GM19468 (cell line): Measurements from ENCODE around the gene PKLR.

Experiments
- ATAC-seq: cut with Tn5 transposase; IDR thresholded peaks from one replicate; pipeline ENCODE4 v1.9.1; 2021; ENCODE audit warnings: mild to moderate bottlenecking, moderate library complexity, moderate number of reproducible peaks; ENCODE audit not compliant: unreplicated experiment; ENCODE audit errors: extremely low read depth

PKLR gene

GRCh38 chr1:155287987-155288543 is 13.2 kb downstream of the PKLR start:
- no peak for ATAC-seq

- no peak for ATAC-seq
Observed at GRCh38 chr1:155286544-155286943, 14.7 kb downstream of the PKLR start.

- no peak for ATAC-seq
Observed at GRCh38 chr1:155285631-155286044, 15.6 kb downstream of the PKLR start.

- no peak for ATAC-seq
Observed at GRCh38 chr1:155285063-155285462, 16.2 kb downstream of the PKLR start.

- no peak for ATAC-seq
Observed at GRCh38 chr1:155284476-155284875, 16.8 kb downstream of the PKLR start.

GRCh38 chr1:155282488-155283091 is 18.6 kb downstream of the PKLR start:
- no peak for ATAC-seq

GRCh38 chr1:155279268-155279667 is 22.0 kb downstream of the PKLR start:
- ATAC-seq, result no peak

GRCh38 chr1:155278689-155279160 is 22.5 kb downstream of the PKLR start:
- no peak for ATAC-seq

DNA sequence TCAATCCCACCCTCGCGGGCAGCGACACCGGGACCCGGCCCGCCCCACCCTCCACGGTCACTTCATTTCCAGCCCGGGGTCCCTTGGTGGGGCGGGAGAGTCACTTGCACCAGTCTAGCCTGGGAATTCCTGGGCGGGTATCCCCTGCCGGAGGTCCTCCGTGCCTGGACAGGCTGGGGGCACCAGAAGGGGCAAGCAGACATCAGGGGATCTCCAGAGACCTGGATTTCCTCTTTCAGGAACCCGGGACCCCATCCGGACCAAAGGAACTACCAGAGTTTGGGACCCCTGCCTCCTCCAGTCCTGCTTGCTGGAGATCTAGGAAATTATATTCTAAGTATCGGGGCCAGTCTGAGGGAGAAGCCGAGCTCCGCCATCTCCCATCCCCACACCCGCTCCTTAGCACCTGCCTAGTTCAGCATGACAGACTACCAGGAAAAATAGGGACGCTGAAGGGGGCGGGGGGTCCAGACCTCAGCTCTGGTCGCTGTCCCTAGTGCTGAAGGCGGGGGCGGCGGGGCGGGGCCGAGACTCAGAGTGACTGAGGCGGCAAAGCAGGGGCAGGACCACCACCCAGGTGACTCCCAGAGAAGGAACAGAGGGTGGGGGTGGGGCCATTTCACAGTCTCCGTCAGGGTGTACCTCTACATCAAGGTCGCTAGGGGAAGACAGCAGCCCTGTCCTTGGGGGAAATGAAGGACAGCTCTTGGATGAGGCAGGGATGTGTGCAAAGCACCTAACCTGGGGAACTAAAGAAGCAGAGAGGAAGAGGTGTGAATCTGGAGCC is 23.1 kb downstream of the PKLR start:
- no peak for ATAC-seq

- peak; percentile 37 for ATAC-seq
Observed at GRCh38 chr1:155277070-155277901, 24.0 kb downstream of the PKLR start, which contains the start of gene HCN3. Gene HCN3, plus strand, starts transcription at chr1:155277463. Its CDS starts 128 bp downstream, at chr1:155277591.

DNA sequence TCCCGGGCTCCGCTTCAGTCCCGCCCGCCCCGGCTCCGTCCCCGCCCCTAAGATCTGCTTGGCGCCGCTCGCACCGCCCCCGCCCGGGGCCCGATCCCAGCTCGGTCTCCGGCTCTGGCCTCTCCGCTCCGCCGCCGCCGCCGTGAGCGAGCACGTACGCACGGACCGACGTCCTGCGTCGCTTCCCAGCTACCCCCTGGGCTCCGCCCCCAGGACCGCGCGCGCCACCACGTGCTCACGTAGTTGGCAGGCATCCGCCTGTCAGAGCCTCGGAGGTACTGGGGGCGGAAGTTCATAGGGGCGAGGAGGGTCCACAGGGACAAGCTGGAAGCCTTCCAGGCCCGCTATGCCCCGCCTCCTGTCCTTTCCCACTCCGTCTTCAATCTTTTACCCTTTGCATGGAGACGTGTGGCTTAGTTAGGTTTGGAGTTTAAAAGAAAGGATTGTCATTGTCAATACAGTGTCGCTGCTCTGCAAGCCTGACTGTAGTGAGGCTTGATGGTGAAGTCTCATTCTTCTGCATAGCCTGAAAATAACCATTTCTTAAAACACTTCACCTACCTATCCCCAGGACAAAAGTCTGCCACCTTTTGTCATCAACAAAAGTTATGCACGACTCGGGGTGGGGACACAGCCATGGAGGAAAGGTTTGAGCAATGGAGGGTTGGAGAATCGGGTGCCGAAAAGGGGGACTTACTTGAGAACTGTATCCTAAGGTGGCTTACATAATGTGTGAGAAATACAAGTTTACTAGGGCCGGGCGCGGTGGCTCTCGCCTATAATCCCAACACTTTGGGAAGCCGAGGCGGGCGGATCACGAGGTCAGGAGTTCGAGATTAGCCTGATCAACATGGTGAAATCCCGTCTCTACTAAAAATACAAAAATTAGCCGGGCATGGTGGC is 27.6 kb downstream of the PKLR start, which contains the start of gene CLK2:
TSS of gene CLK2 (minus strand) at position 162 of the 903 bp plus-strand sequence. CDS start 2,527 bp downstream, outside the sequence.
- peak; percentile 73 for ATAC-seq

DNA sequence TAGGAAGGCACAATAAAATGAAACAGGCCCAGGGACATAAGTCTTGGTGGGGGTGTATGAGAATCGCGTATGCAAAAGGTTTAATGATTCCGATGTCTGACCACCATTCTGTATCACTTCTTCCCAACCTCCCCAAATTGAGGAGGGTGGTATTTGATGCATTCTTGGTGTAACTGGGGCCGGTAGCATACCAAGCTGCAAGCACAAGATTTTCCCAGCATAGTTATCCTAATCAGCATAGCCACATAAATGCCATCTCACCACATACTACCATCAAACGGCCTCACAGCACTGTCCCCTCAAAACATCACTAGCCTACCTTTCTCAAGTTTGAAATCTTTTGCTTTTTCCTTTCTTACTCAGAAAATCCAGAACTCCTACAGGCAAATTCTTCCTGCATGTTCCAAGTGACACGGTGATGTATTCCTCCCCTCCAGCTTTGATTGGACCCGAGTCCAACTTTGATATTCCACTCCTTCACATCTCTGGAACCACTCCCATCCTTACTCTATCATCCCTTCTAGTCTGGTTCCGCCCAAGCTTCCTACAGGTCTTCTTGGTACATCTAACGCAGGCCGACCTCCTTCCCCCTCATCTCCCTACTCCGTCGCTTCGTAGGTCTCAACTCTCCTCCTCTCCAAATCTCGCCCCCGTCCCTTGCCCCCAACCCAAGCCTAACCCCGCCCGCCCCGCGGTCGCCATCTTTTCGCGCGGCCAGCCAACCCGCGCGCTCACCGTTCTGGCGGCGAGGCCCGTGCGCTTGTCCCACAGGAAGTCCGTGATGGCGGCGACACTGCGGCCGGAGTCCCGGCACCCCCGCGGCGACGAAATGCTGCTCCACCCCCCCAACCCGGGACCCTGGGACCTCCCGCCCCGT is 28.5 kb downstream of the PKLR start:
- no peak for ATAC-seq

GRCh38 chr1:155269381-155269780 is 31.9 kb downstream of the PKLR start:
- ATAC-seq, result no peak

- ATAC-seq, result no peak
Observed at GRCh38 chr1:155268630-155269029, 32.6 kb downstream of the PKLR start.

DNA sequence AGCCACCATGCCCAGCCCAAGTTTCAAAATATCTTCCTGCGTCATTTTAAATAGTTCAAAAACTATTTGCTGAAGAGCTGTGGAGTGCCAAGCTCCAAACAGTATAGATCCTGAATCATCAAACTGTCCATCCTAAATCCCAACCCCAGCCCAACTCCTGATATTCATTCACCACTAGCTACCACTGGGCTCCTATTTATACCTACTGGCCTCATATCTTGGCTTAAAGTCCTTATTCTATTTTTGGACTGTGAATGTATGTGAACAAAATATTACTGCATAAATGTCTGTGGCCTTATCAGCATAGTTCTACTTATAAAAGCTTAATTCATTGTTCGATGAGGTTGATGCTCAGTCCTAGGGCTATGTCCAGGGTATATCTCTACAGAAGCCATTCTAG is 33.9 kb downstream of the PKLR start:
- ATAC-seq, result no peak

DNA sequence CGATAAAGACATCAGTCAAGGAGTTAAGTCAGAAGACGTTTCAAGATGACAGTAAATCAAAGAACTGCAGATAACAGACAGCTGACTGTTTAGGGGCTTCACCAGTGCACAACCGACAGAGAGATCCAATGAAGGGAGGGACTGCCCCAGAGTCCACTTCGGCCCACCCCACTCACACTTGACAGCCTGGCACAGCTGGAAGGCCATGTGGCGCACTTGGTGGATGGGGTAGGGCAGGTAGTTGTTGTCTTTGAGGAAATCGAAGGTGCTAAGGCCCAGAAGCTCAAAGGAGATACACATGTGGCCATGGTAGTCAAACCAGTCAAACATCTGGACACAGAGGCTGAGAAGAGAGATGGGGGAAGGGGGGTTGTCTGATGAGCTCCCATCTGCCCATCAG is 34.7 kb downstream of the PKLR start:
- no peak for ATAC-seq

DNA sequence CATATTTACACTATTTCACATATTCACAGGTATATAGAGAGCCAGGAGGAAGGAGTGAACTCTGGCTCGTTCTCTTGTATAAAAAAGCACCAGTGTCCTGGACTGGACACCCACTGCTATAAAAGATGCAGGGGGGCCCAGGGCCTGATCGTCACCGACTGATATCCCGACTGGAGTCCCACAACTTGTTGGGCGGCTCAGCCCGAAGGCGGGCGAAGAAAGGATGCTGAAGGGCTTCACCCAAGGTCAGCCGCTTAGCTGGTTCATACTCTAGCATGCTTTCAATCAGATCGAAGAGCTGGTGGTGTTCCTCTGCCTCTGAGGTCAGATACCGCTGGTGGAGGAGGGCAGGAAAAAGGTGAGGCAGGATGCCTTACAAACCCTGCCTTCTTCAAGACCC is 38.2 kb downstream of the PKLR start:
- no peak for ATAC-seq
